Epithelial cell of esophagus (primary cell): Measurements from ENCODE around the gene C11orf68.
A peak's percentile ranks its signal among the peaks of the same experiment; 100 is the strongest.

Source experiments
- DNase-seq: peaks from one replicate; pipeline ENCODE4 v3.0.0; 2010; ENCODE audit warnings: low read depth
- H3K4me3 ChIP-seq: 2 replicates; pipeline ENCODE4 v1.5.1; 2011; ENCODE audit warnings: mild to moderate bottlenecking, low read length, control low read depth
- CTCF ChIP-seq: IDR thresholded peaks from 2 replicates; pipeline ENCODE4 v1.5.1; 2011; ENCODE audit warnings: low read depth, mild to moderate bottlenecking, low read length, control low read depth, inconsistent platforms; ENCODE audit not compliant: insufficient read depth; ENCODE audit errors: missing control alignments

The C11orf68 gene

GRCh38 chr11:65903068-65903481 lies 15.8 kb downstream of the C11orf68 start:
- no peak overlapping the region for H3K4me3 ChIP-seq
- DNase-seq: peak; percentile 53
- no peak for TF ChIP-seq CTCF

GRCh38 chr11:65900899-65901180 lies 18.0 kb downstream of the C11orf68 start:
- DNase-seq: no peak
- H3K4me3 ChIP-seq: no peak overlapping the region
- TF ChIP-seq CTCF: no peak

GRCh38 chr11:65900125-65900898 lies 18.6 kb downstream of the C11orf68 start, which contains the start of gene FOSL1:
Gene FOSL1, minus strand, starts transcription at chr11:65900388. Its CDS starts 49 bp downstream, at chr11:65900339.
- TF ChIP-seq CTCF: no peak
- peak within 1 kb of the TSS; percentile 87 for H3K4me3 ChIP-seq
- peak; percentile 100 for DNase-seq

GRCh38 chr11:65899356-65900124 lies 19.3 kb downstream of the C11orf68 start:
- no peak for DNase-seq
- H3K4me3 ChIP-seq: peak overlapping the region; percentile 87
- no peak for TF ChIP-seq CTCF

GRCh38 chr11:65898656-65899355 lies 20.1 kb downstream of the C11orf68 start:
- peak; percentile 89 for DNase-seq
- TF ChIP-seq CTCF: no peak
- peak overlapping the region; percentile 87 for H3K4me3 ChIP-seq

GRCh38 chr11:65897020-65897471 lies 21.8 kb downstream of the C11orf68 start:
- DNase-seq: no peak
- no peak for TF ChIP-seq CTCF
- H3K4me3 ChIP-seq: no peak overlapping the region
